A549 (cell line): ENCODE results near the gene NDUFA8.

Source experiments
- BHLHE40 ChIP-seq: IDR thresholded peaks from 2 replicates; pipeline ENCODE4 v1.6.1; 2012; ENCODE audit warnings: low read depth, low read length, inconsistent platforms
- CEBPB ChIP-seq, 2 experiments: fragments of >200 bp in 1 of 2; sonication (Bioruptor Twin) in 1 of 2; formaldehyde crosslinking in 1 of 2; IDR thresholded peaks; 2 replicates each; pipeline ENCODE4 v1.6.1; 2012 to 2016
- CHD4 ChIP-seq: fragments of 200-600 bp; sonication (generic); IDR thresholded peaks from 2 replicates; pipeline ENCODE4 v1.6.1; 2016; ENCODE audit warnings: antibody characterized with exemption, mild to moderate bottlenecking, borderline replicate concordance
- EP300 ChIP-seq, 2 experiments: fragments of >200 bp; sonication (Bioruptor Twin); formaldehyde crosslinking; IDR thresholded peaks; 2 replicates in 1 of 2; 3 replicates in 1 of 2; pipeline ENCODE4 v1.6.1; 2016 to 2017
- GATA3 ChIP-seq: IDR thresholded peaks from 2 replicates; pipeline ENCODE4 v1.6.1; 2012; ENCODE audit warnings: borderline replicate concordance
- HOXA7 ChIP-seq: fragments of 250-450 bp; sonication (Bioruptor Pico); IDR thresholded peaks from 2 replicates; pipeline ENCODE4 v1.5.0; 2020; ENCODE audit warnings: mild to moderate bottlenecking, moderate library complexity
- KDM1A ChIP-seq: fragments of 200-600 bp; sonication (generic); IDR thresholded peaks from 2 replicates; pipeline ENCODE4 v1.6.1; 2016; ENCODE audit warnings: low read depth, mild to moderate bottlenecking
- MAZ ChIP-seq: fragments of 150-350 bp; IDR thresholded peaks from 2 replicates; pipeline ENCODE4 v1.6.1; 2014; ENCODE audit warnings: antibody characterized with exemption, low read depth, low read length, borderline replicate concordance
- MYC ChIP-seq: IDR thresholded peaks from 2 replicates; pipeline ENCODE4 v1.6.1; 2012; ENCODE audit warnings: mild to moderate bottlenecking, inconsistent platforms, low read length, improper control_type of control experiment, borderline replicate concordance
- NPAS2 ChIP-seq: fragments of 250-450 bp; sonication (Bioruptor Pico); IDR thresholded peaks from 2 replicates; pipeline ENCODE4 v1.8.0; 2022; ENCODE audit warnings: mild to moderate bottlenecking, moderate library complexity, borderline replicate concordance
- NR3C1 ChIP-seq: fragments of >200 bp; sonication (Bioruptor Twin); formaldehyde crosslinking; IDR thresholded peaks from 3 replicates; pipeline ENCODE4 v1.6.1; 2017
- POLR2AphosphoS2 ChIP-seq: conservative IDR thresholded peaks from 2 replicates; pipeline ENCODE4 v1.6.1; 2012; ENCODE audit warnings: low read length, improper control_type of control experiment, inconsistent platforms
- RNF2 ChIP-seq: fragments of 200-600 bp; sonication (generic); IDR thresholded peaks from 2 replicates; pipeline ENCODE4 v1.6.1; 2016; ENCODE audit warnings: low read depth, mild to moderate bottlenecking, antibody characterized with exemption, moderate library complexity, borderline replicate concordance
- TF ChIP-seq, protein P1 (sequence below): fragments of >200 bp; sonication (Bioruptor Twin); formaldehyde crosslinking; IDR thresholded peaks from 3 replicates; pipeline ENCODE4 v1.5.1; 2016

DNA sequence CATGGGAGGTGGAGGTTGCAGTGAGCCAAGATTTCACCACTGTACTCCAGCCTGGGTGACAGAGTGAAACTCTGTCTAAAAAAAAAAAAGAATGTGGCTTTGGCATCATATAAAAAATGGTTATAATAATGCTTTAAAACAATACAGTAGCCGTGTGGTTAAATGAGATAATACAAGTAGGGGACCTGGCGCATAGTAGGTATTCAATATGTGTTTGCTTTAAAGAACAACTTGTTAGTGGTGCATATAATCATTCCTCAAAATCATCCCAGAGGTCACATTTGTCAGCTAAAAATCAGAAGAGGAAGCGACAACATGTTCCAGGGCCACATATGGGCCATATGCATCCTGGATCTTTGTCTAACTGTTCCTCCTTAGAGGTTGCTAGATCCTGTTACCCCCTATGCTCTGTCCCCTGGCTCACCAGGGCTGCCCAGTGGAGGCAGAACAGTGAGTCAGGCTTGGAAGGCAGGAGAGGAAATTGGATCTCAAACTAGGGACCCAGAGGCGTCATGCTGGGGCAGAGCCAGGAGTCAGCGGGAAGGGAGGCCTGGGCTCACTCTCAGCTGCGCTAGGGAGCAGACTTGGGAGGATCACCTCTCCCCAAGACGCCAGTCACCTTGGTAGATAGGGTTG is 41.5 kb upstream of the NDUFA8 start:
- TF ChIP-seq EP300 (IDR thresholded peaks at IDR 0.05) (no peak), MYC (no peak), NPAS2 (CRISPR knock-in tag) (no peak), CHD4 (no peak), KDM1A (no peak), CEBPB (IDR thresholded peaks at IDR 0.05) (no peak), GATA3 (no peak), HOXA7 (no peak), POLR2AphosphoS2 (no peak), MAZ (no peak), BHLHE40 (no peak), NR3C1 (no peak), RNF2 (no peak)
- TF ChIP-seq, protein P1, sequence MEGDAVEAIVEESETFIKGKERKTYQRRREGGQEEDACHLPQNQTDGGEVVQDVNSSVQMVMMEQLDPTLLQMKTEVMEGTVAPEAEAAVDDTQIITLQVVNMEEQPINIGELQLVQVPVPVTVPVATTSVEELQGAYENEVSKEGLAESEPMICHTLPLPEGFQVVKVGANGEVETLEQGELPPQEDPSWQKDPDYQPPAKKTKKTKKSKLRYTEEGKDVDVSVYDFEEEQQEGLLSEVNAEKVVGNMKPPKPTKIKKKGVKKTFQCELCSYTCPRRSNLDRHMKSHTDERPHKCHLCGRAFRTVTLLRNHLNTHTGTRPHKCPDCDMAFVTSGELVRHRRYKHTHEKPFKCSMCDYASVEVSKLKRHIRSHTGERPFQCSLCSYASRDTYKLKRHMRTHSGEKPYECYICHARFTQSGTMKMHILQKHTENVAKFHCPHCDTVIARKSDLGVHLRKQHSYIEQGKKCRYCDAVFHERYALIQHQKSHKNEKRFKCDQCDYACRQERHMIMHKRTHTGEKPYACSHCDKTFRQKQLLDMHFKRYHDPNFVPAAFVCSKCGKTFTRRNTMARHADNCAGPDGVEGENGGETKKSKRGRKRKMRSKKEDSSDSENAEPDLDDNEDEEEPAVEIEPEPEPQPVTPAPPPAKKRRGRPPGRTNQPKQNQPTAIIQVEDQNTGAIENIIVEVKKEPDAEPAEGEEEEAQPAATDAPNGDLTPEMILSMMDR: no peak
